ENCODE measurements around the gene ZFHX2.
"Not testable (repeated sequence)": the region's sequence is repeated elsewhere in the genome, so short reads cannot be mapped to it uniquely, and the experiment has no call there.

The ZFHX2 gene

DNA sequence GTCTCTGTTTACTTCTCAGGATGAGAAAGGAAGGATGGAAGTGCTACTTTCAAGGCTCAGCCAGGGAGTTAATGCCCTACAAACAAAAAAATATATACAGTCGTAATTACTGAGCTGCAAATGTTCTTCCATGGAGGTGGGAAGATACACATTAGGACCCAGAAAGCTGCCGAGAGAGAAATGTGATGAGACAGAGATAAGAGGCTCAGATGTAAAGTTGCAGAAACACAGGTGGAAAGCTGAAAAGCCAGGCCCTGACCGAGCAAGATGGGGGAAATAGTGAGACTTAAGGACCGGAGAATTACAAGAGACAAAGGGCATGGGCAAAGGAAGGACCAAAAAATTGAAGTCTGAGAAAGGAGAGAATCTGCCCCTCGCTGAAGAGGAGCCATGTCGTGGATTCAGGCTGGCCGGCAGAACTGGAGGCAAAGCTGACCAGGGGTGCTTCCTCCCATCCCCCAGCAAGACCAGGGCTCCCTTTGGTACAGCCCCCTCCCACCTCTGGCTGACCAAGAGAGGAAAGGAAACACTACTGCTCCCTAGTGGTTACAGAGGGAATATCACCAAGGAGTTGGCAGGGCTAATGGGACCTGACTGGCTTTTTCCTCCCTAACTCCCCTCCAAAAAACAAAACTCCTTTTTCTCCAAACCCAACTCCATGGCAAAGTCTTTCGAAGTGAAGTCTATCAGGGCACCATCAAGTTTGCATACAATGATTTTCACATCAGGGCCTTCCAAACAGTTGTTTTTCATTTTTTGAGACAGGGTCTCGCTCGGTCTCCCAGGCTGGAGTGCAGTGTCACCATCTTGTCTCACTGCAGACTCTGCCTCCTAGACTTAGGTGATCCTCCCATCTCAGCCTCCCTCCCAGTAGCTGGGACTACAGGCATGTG is 12.1 kb downstream of the ZFHX2 start:
- DNase-seq (ENCODE audit: low read depth): no peak

- no peak for DNase-seq (ENCODE audit: low read depth)
Observed at GRCh38 chr14:23538785-23539184, 12.8 kb downstream of the ZFHX2 start.

GRCh38 chr14:23538050-23538718 is 13.4 kb downstream of the ZFHX2 start:
- DNase-seq (ENCODE audit: low read depth): no peak

GRCh38 chr14:23537351-23538049 is 14.1 kb downstream of the ZFHX2 start:
- DNase-seq (ENCODE audit: low read depth): no peak

DNA sequence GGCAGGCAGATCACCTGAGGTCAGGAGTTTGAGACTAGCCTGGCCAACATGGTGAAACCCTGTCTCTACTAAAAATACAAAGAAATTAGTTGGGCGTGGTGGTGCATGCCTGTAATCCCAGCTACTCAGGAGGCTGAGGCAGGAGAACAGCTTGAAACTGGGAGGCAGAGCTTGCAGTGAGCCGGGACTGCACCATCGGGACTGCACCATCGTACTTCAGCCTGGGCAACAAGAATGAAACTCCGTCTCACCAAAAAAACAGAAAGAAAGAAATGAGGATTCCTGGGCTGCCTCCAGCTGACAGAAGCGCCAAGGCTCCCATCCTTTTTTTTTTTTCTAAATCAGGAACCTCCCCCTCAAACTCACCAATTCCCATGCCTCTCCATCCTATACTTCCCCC is 14.7 kb downstream of the ZFHX2 start:
- not testable (repeated sequence) for DNase-seq (ENCODE audit: low read depth)

GRCh38 chr14:23536494-23536893 is 15.1 kb downstream of the ZFHX2 start:
- DNase-seq (ENCODE audit: low read depth): no peak

- DNase-seq (ENCODE audit: low read depth): no peak
Observed at GRCh38 chr14:23535943-23536342, 15.6 kb downstream of the ZFHX2 start.

DNA sequence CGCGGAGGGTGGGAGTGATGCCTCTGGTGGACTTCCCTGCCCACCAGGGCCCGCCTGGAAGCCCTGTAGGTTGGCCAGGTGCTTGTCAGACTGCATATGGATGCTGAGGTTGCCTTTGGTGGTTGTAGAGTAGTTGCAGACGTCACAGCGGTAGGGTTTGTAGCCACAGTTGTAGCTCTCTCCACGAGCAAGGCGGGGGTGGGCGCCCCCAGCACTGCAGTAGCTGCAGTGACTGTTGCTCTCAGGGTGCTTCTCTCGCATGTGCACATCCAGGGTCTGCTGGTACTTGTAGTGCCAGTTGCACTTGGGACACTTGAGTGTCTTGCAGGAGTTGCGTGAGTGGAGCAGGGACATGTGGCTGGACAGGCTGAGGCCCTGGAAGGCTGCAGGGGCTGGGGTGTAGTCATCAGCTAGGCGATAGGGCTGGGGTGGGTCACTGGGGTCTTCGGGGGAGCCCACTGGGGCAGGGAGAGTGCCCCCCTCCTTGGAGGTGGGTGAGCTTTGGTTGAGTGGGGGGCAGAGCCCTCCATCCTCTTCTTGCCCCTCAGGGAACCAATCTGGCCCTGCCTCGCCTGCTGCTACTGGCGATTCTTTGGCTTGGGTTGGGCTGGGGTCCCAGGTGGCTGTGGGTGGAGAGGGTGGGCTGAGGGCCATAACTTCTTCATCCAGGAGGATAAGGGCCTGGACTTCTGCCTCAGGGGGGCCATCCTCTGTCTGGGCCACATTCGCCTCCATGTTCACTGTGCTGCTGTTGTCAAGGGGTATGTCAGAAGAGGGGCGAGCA is 17.7 kb downstream of the ZFHX2 start:
- no peak for DNase-seq (ENCODE audit: low read depth)

GRCh38 chr14:23532658-23533057 is 18.9 kb downstream of the ZFHX2 start:
- no peak for DNase-seq (ENCODE audit: low read depth)

DNA sequence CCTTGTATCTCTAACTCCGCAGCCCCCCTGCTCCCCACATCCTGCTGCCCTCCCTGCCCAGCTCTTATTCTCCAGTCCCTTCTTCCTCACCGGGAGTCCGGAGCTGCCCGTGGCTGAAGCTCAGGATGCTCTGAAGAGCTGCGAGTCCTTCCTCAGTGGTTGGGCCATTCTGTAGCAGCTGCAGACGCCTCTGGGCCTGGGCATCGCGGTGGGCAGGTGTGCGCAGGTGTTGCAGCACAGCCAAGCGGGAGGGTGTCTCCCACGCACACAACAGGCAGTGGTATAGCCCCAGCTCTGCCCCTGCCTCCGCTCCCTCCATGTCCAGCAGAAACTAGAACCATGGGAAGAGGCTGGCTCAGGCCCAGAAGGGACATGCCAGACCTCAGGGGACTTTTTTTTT is 20.2 kb downstream of the ZFHX2 start:
- DNase-seq (ENCODE audit: low read depth): no peak

DNA sequence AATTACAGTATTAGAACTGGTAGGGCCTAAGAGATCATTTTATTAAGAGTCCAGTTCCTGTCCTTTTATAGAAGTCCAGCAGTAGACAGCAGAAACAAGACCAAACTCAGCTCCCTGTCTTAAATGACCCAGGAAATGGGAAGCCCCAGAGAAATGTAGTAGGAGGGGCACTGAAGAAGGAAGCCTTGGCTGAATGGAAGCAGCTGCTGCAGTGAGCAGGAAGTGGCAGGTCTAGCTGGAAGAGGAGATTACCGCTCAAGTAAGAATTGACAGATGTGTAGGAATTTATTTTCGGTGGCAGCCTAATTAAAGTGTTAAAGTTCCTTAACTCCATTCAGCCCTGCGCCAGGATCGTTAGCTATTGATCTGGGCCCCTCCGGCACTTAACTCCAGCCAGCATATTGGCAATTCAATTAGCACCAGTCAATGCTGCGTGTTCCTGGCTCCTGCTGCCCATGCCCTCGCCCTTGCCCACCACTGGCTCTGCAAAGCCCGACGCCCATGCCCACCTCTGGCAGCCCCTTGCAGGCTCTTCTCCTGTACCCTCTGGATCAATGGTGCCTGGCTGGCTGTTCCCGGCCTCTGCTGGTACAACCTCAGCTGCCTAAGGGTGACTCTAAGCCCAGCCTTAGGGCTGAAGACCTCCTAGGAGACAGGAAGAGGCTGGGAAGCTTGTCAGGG is 21.1 kb downstream of the ZFHX2 start:
- no peak for DNase-seq (ENCODE audit: low read depth)

GRCh38 chr14:23529016-23529415 is 22.5 kb downstream of the ZFHX2 start:
- DNase-seq (ENCODE audit: low read depth): no peak

GRCh38 chr14:23528555-23528954 is 23.0 kb downstream of the ZFHX2 start:
- no peak for DNase-seq (ENCODE audit: low read depth)

- no peak for DNase-seq (ENCODE audit: low read depth)
Observed at GRCh38 chr14:23525611-23526010, 26.0 kb downstream of the ZFHX2 start.

GRCh38 chr14:23524954-23525353 is 26.6 kb downstream of the ZFHX2 start:
- no peak for DNase-seq (ENCODE audit: low read depth)

- DNase-seq (ENCODE audit: low read depth): no peak
Observed at GRCh38 chr14:23523229-23524016, 28.1 kb downstream of the ZFHX2 start.

DNA sequence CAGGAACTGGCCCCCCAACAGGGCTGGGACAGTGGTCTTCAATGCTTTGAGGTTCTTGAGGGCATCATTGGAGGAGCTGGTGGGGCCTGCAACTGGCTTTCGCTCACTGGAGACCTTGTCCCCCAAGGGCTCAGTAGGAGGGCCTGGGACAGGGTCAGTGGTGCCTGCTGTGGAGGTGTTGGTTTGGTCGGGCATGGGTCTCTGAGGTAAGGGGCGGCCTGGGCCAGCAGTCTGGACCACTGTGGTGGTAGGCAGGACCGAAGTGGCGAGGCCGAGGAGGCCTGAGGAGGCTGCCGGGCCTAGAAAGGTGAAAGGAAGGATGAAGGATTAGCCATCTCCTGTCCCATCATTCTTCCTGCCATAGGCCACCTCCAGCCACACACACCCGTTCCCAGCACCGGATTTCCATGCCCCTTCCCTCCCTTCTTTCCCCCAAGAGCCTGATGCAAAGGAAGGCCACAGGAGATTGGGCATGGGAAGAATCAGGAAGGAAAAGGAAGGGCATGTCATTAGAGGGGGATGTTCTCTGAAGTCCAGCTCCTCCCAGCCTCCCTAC is 28.8 kb downstream of the ZFHX2 start:
- DNase-seq (ENCODE audit: low read depth): no peak

GRCh38 chr14:23521785-23522640 is 29.6 kb downstream of the ZFHX2 start:
- DNase-seq (ENCODE audit: low read depth): no peak

DNA sequence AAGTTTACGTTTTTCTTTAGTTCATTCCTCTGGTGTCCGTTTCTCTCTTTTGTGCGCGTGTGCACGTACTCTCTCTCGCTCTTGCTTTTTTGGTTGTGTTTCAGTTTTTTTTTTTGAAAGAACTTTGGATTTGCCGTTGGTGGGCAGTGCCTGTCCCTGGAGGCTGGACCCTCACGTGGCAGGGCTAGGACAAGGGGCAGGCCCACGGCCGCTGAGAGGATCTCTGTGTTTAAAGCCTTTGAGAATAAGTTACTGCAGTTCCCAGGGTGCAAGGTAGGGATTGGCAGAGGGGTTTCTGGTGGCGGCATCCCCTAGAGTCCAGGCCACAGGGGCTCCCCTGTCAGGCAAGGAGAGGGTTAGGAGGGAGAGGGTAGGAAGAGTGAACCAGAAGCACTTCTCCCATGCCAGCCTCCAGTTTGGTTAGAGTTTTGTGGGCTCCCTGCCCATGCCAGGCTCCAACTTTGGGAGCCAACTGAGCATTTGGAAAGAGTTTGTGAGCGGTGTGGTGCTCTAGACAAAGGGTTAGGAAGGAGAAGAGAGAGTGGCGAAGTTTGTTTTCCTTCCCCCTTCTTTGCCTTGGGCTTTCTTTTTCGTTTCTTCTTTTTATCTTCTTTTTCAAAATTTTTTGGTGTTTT is 30.5 kb downstream of the ZFHX2 start:
- DNase-seq (ENCODE audit: low read depth): no peak
